Measurements from ENCODE around the gene LYSMD1.

GRCh38 chr1:151134396-151134795, 31.3 kb downstream of the LYSMD1 start:
- TF ChIP-seq CTCF (IDR thresholded peaks at IDR 0.05; ENCODE audit: borderline replicate concordance, extremely low read depth, low read length, poor library complexity, severe bottlenecking) (no peak), EZH2 (IDR thresholded peaks at IDR 0.05; ENCODE audit: borderline replicate concordance, low read depth, low read length, severe bottlenecking) (no peak)

Data from DND-41 (cell line).